ENCODE results near the gene DGKI. TPM values are rescaled to one million over a fixed set of nuclear protein-coding genes. Genes with fewer than 3 reads are reported as not detected.
"Not testable (repeated sequence)": the region's sequence is repeated elsewhere in the genome, so short reads cannot be mapped to it uniquely, and the experiment has no call there.

Gene DGKI
- total RNA-seq, 1 donor from 2014 or later = 5.5 TPM

GRCh38 chr7:137716061-137716460 lies 130.7 kb downstream of the DGKI start:
- Histone ChIP-seq H3K36me3 (no peaks in the 10 kb centered on the region), H3K79me2 (ENCODE audit: low read depth) (no peaks in the 10 kb centered on the region), H3K27me3 (no peaks in the 10 kb centered on the region), H3K9ac (no peak overlapping the region), H3K9me3 (ENCODE audit: low read depth) (no peaks in the 10 kb centered on the region), H3F3A (ENCODE audit: low read depth) (peaks cover 29% of the 10 kb centered on the region), H3K27ac (no peak overlapping the region), H3K4me1 (peaks cover 22% of the 10 kb centered on the region), H2AFZ (replicated peaks) (no peak overlapping the region), H3K4me3 (no peak overlapping the region), H3K4me2 (no peak overlapping the region), H4K20me1 (ENCODE audit: low read depth) (no peaks in the 10 kb centered on the region)
- no peak for DNase-seq (ENCODE audit: low spot score)
- Mint-ChIP-seq H3K4me3 (no peak overlapping the region), H3K27ac (no peak overlapping the region), H3K9me3 (no peaks in the 10 kb centered on the region), H3K27me3 (ENCODE audit: insufficient read depth, low read depth) (no peaks in the 10 kb centered on the region), H3K4me1 (peaks cover 28% of the 10 kb centered on the region), H3K36me3 (no peaks in the 10 kb centered on the region)
- TF ChIP-seq CTCF (IDR thresholded peaks at IDR 0.05) (no peak), EZH2 (IDR thresholded peaks at IDR 0.05) (no peak), EZH2phosphoT487 (IDR thresholded peaks at IDR 0.05) (no peak)

GRCh38 chr7:137715533-137715932 lies 131.2 kb downstream of the DGKI start:
- Histone ChIP-seq H2AFZ (replicated peaks) (no peak overlapping the region), H3K27me3 (no peaks in the 10 kb centered on the region), H3K9ac (no peak overlapping the region), H3K27ac (no peak overlapping the region), H3K4me3 (no peak overlapping the region), H3K36me3 (no peaks in the 10 kb centered on the region), H3F3A (ENCODE audit: low read depth) (peaks cover 29% of the 10 kb centered on the region), H3K9me3 (ENCODE audit: low read depth) (no peaks in the 10 kb centered on the region), H3K79me2 (ENCODE audit: low read depth) (no peaks in the 10 kb centered on the region), H3K4me1 (peaks cover 22% of the 10 kb centered on the region), H3K4me2 (no peak overlapping the region), H4K20me1 (ENCODE audit: low read depth) (no peaks in the 10 kb centered on the region)
- H3K9me3 Mint-ChIP-seq = no peaks in the 10 kb centered on the region
- H3K36me3 Mint-ChIP-seq = no peaks in the 10 kb centered on the region
- H3K27me3 Mint-ChIP-seq (ENCODE audit: insufficient read depth, low read depth) = no peaks in the 10 kb centered on the region
- peaks cover 28% of the 10 kb centered on the region for H3K4me1 Mint-ChIP-seq
- TF ChIP-seq CTCF (IDR thresholded peaks at IDR 0.05) = no peak
- no peak for TF ChIP-seq EZH2 (IDR thresholded peaks at IDR 0.05)
- TF ChIP-seq EZH2phosphoT487 (IDR thresholded peaks at IDR 0.05) = no peak
- no peak for DNase-seq (ENCODE audit: low spot score)
- no peak overlapping the region for H3K27ac Mint-ChIP-seq
- no peak overlapping the region for H3K4me3 Mint-ChIP-seq

- no peak overlapping the region for H3K27ac Mint-ChIP-seq
These were observed 131.7 kb downstream of the DGKI start for GRCh38 chr7:137715121-137715520.

GRCh38 chr7:137706330-137706729 lies 140.4 kb downstream of the DGKI start:
- not testable (repeated sequence) for H3K27ac Mint-ChIP-seq; H3K36me3 ChIP-seq; H3K36me3 Mint-ChIP-seq; H3K27ac ChIP-seq; H3K4me1 Mint-ChIP-seq; H3K4me3 ChIP-seq; H3K4me3 Mint-ChIP-seq; H3F3A ChIP-seq (ENCODE audit: low read depth); H3K79me2 ChIP-seq (ENCODE audit: low read depth); H2AFZ ChIP-seq (replicated peaks); H3K27me3 ChIP-seq; H3K9me3 ChIP-seq (ENCODE audit: low read depth); DNase-seq (ENCODE audit: low spot score); H3K4me1 ChIP-seq; H4K20me1 ChIP-seq (ENCODE audit: low read depth); H3K4me2 ChIP-seq; H3K27me3 Mint-ChIP-seq (ENCODE audit: insufficient read depth, low read depth); H3K9ac ChIP-seq
- peaks cover 15% of the 10 kb centered on the region for H3K9me3 Mint-ChIP-seq

More at GRCh38 chr7:137715121-137715520, 131.7 kb downstream of the DGKI start:
- Histone ChIP-seq H2AFZ (replicated peaks) (no peak overlapping the region), H3K4me1 (peaks cover 22% of the 10 kb centered on the region), H3K4me2 (no peak overlapping the region), H3K36me3 (no peaks in the 10 kb centered on the region), H3K4me3 (no peak overlapping the region), H3K79me2 (ENCODE audit: low read depth) (no peaks in the 10 kb centered on the region), H3F3A (ENCODE audit: low read depth) (peaks cover 29% of the 10 kb centered on the region), H3K27me3 (no peaks in the 10 kb centered on the region), H3K9me3 (ENCODE audit: low read depth) (no peaks in the 10 kb centered on the region), H3K27ac (no peak overlapping the region), H3K9ac (no peak overlapping the region), H4K20me1 (ENCODE audit: low read depth) (no peaks in the 10 kb centered on the region)
- TF ChIP-seq CTCF (IDR thresholded peaks at IDR 0.05) (no peak), EZH2phosphoT487 (IDR thresholded peaks at IDR 0.05) (no peak), EZH2 (IDR thresholded peaks at IDR 0.05) (no peak)
- Mint-ChIP-seq H3K36me3 (no peaks in the 10 kb centered on the region), H3K4me3 (no peak overlapping the region), H3K9me3 (no peaks in the 10 kb centered on the region), H3K4me1 (peaks cover 28% of the 10 kb centered on the region), H3K27me3 (ENCODE audit: insufficient read depth, low read depth) (no peaks in the 10 kb centered on the region)
- no peak for DNase-seq (ENCODE audit: low spot score)

Data from neural progenitor cell (in vitro differentiated cells).